WTC11 (cell line): Measurements from ENCODE around the gene WAC.

Source experiments
- ESRRA ChIP-seq: sonication (generic); formaldehyde crosslinking; IDR thresholded peaks from 2 replicates; pipeline ENCODE4 v1.8.1; 2022; ENCODE audit warnings: mild to moderate bottlenecking, missing genetic modification reagents, borderline replicate concordance
- FOXK1 ChIP-seq: sonication (generic); formaldehyde crosslinking; IDR thresholded peaks from 2 replicates; pipeline ENCODE4 v1.8.0; 2022; ENCODE audit warnings: mild to moderate bottlenecking, moderate library complexity, missing genetic modification reagents
- TF ChIP-seq, protein P1 (sequence below): fragments of 250-450 bp; sonication (Bioruptor Pico); conservative IDR thresholded peaks from 2 replicates; pipeline ENCODE4 v1.9.0; 2021; ENCODE audit warnings: mild to moderate bottlenecking

GRCh38 chr10:28555358-28555757, 22.4 kb downstream of the WAC start:
- no peak for TF ChIP-seq FOXK1
- TF ChIP-seq, protein P1, sequence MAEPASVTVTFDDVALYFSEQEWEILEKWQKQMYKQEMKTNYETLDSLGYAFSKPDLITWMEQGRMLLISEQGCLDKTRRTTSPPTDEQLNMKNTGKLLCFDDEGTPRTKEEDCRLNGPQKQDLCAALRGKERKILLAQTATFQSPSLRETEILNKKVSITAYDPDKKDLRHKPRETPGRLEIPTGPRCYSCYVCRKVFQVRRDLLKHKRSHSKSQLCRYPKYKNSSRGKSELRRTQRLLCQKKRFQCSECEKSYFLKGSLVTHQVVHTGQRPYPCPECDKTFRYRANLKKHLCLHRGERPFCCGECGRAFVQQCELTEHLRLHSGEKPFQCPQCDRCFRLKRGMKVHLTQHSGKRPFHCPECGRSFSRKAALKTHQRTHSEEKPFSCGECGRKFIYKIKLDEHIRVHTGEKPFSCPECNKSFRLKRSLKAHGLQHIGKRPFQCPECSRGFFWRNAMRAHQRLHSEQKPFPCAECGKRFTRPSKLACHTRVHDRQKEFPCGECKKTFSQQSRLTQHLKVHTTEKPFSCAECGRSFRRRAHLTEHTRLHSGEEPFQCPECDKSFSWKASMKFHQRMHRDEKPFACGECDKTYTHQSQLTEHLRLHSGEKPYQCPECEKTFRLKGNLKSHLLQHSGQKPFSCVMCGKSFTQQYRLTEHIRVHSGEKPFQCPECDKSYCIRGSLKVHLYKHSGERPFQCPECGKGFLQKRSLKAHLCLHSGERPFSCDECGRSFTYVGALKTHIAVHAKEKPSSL (CRISPR knock-in tag), result no peak
- no peak for TF ChIP-seq ESRRA (CRISPR knock-in tag)
